Upper lobe of right lung (tissue), 1 donor: Measurements from ENCODE around the gene RMDN2. TPM values are rescaled to one million over a fixed set of nuclear protein-coding genes. Genes with fewer than 3 reads are reported as not detected.
"Not testable (repeated sequence)": the region's sequence is repeated elsewhere in the genome, so short reads cannot be mapped to it uniquely, and the experiment has no call there.

Experiments
- ATAC-seq: fragments of 200-7000 bp; cut with Tn5 transposase; one replicate; pipeline ENCODE4 v1.9.1; 2020; ENCODE audit warnings: mild to moderate bottlenecking, moderate library complexity
- DNase-seq: peaks from one replicate; pipeline ENCODE4 v3.0.0-alpha.2; 2020
- H3K27ac ChIP-seq: fragments of 200-600 bp; one replicate; pipeline ENCODE4 v1.8.0; 2022
- H3K27me3 ChIP-seq: fragments of 200-600 bp; one replicate; pipeline ENCODE4 v1.8.0; 2022; ENCODE audit warnings: mild to moderate bottlenecking
- H3K36me3 ChIP-seq: fragments of 200-600 bp; one replicate; pipeline ENCODE4 v1.8.0; 2022
- H3K4me1 ChIP-seq: fragments of 200-600 bp; one replicate; pipeline ENCODE4 v1.8.0; 2022
- H3K4me3 ChIP-seq: fragments of 200-600 bp; one replicate; pipeline ENCODE4 v1.8.0; 2022; ENCODE audit warnings: mild to moderate bottlenecking
- H3K9me3 ChIP-seq: fragments of 200-600 bp; one replicate; pipeline ENCODE4 v1.8.0; 2022
- intact Hi-C: fragments of 100-400 bp; cut with DNase I; formaldehyde crosslinking; loops from one replicate; pipeline ENCODE4 v1.11.0; 2022
- total RNA-seq: library from RNA; stranded (reverse); fragmentation: NEBNext Ultra II Directional; extraction: Animal tissue kit (Norgen Biotek cat#: 25700); gene quantifications from one replicate; pipeline ENCODE4 v1.2.1, GENCODE V29; 2021
- TF ChIP-seq, protein P1 (sequence below): fragments of 200-600 bp; IDR thresholded peaks from one replicate; pipeline ENCODE4 v1.8.0; 2022; ENCODE audit warnings: antibody characterized with exemption
- donor health status: DM: no; HTN: yes; CAD: no; lungs with severe emphysema.

The RMDN2 gene
- total RNA-seq, 1 donor from 2014 or later: 23.1 TPM

DNA sequence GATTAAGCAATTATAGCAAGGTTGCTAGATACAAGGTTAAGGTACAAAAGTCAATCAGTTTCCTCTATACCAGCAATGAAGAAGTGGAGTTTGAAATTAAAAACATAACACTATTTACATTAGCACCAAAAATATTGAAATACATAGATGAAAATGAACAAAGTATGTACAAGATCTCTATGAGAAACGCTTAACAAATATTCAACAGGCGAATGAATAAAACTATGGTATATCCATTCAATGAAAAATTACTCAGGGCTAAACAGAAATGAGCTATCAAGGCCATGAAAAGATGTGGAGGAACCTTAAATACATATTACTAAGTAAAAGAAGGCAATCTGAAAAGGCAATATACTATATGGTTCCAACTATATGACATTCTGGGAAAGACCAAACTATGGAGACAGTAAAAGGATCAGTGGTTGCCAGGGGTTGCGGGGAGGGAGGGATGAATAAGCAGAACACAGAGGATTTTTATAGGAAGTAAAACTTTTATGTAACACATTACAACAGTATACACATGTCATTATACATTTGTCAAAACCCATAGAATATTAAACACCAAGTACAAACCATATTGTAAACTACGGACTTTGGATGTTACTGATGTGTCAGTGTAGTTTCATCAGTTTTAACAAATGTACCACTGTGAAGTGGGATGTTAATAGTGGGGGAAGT, 62.1 kb downstream of the RMDN2 start:
- intact Hi-C loops: loop anchor here (10.0 kb wide), 1 partner anchor 288 kb away; no protein-coding TSS in a partner anchor
- DNase-seq: no peak
- H3K27me3 ChIP-seq: no peaks in the 10 kb centered on the region
- H3K9me3 ChIP-seq: no peaks in the 10 kb centered on the region
- ATAC-seq: no peak
- H3K27ac ChIP-seq: no peak overlapping the region
- H3K4me3 ChIP-seq: no peak overlapping the region
- TF ChIP-seq, protein P1, sequence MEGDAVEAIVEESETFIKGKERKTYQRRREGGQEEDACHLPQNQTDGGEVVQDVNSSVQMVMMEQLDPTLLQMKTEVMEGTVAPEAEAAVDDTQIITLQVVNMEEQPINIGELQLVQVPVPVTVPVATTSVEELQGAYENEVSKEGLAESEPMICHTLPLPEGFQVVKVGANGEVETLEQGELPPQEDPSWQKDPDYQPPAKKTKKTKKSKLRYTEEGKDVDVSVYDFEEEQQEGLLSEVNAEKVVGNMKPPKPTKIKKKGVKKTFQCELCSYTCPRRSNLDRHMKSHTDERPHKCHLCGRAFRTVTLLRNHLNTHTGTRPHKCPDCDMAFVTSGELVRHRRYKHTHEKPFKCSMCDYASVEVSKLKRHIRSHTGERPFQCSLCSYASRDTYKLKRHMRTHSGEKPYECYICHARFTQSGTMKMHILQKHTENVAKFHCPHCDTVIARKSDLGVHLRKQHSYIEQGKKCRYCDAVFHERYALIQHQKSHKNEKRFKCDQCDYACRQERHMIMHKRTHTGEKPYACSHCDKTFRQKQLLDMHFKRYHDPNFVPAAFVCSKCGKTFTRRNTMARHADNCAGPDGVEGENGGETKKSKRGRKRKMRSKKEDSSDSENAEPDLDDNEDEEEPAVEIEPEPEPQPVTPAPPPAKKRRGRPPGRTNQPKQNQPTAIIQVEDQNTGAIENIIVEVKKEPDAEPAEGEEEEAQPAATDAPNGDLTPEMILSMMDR: no peak
- peaks cover 3% of the 10 kb centered on the region for H3K4me1 ChIP-seq
- H3K36me3 ChIP-seq: no peaks in the 10 kb centered on the region

DNA sequence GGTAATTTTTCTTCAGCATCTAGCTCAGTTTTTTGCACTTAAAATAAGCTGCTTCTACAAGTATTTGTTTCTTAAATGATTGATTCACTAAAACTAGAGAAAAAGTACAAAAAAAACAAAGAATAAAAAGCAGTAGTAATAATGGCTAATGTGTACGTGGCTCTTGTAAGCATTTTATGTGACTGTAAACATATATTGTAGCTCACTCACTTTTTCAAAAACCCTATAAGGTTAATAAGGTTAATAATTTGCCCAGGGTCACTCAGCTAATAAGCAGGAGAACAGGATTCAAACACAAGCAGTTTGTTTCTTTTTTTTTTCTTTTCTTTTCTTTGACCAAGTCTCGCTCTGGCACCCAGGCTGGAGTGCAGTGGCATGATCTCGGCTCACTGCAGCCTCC, 67.5 kb downstream of the RMDN2 start:
- no peak overlapping the region for H3K4me3 ChIP-seq
- no peaks in the 10 kb centered on the region for H3K9me3 ChIP-seq
- H3K36me3 ChIP-seq: peaks cover 4% of the 10 kb centered on the region
- intact Hi-C loops: no loop called here
- TF ChIP-seq, protein P1: no peak
- H3K27ac ChIP-seq: no peak overlapping the region
- ATAC-seq: no peak
- H3K27me3 ChIP-seq: no peaks in the 10 kb centered on the region
- DNase-seq: no peak
- H3K4me1 ChIP-seq: no peaks in the 10 kb centered on the region

DNA sequence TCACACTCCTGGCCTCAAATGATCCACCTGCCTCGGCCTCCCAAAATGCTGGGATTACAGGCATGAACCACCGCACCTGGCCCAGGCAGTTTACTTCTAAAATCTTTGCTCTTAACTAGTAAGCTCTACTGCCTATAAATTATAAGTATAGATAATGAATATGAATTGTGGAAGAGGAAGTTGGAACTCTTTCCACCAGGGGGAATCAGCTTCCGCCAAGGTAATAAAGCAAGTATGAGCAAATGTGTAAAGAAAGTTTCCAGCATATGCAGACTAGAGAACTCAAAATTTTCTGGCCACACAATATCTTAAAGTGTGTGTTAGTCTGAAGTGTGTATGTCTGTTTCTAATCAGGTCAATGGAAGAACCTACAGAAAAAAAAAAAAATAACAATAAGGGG, 68.1 kb downstream of the RMDN2 start:
- Histone ChIP-seq H3K27me3 (no peaks in the 10 kb centered on the region), H3K4me3 (no peak overlapping the region), H3K36me3 (peaks cover 10% of the 10 kb centered on the region), H3K27ac (no peak overlapping the region), H3K4me1 (no peaks in the 10 kb centered on the region), H3K9me3 (no peaks in the 10 kb centered on the region)
- ATAC-seq: no peak
- intact Hi-C loops: no loop called here
- TF ChIP-seq, protein P1: no peak
- DNase-seq: no peak

DNA sequence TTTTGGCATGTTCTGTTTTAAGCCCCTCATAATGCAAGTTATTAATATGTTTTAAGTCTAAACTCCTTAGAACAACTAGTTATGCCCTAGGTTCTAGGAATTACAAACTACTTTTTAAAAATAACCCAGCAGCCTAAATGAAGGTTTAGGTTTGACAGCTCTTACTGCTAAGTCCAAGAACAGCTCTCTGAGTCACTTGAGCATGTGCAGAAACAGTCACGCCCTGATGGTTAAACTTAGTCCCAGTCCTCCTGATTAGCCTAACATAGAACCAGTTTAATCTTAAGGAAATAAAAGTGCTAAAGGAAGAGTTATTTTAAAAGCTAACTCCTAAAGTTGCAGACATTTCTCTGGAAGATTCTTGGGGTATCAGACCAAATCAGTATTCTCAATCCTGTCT, 72.5 kb downstream of the RMDN2 start:
- TF ChIP-seq, protein P1: no peak
- no peaks in the 10 kb centered on the region for H3K27me3 ChIP-seq
- H3K36me3 ChIP-seq: peaks cover 27% of the 10 kb centered on the region
- intact Hi-C loops: no loop called here
- H3K4me3 ChIP-seq: no peak overlapping the region
- no peak for DNase-seq
- no peaks in the 10 kb centered on the region for H3K9me3 ChIP-seq
- no peaks in the 10 kb centered on the region for H3K4me1 ChIP-seq
- H3K27ac ChIP-seq: no peak overlapping the region
- ATAC-seq: no peak

- H3K36me3 ChIP-seq: peaks cover 27% of the 10 kb centered on the region
- H3K4me1 ChIP-seq: no peaks in the 10 kb centered on the region
- no peak overlapping the region for H3K27ac ChIP-seq
- DNase-seq (no peak), ATAC-seq (no peak)
- TF ChIP-seq, protein P1: no peak
- intact Hi-C loops: no loop called here
- no peak overlapping the region for H3K4me3 ChIP-seq
- no peaks in the 10 kb centered on the region for H3K9me3 ChIP-seq
- no peaks in the 10 kb centered on the region for H3K27me3 ChIP-seq
Observed at GRCh38 chr2:38000485-38001222, 75.6 kb downstream of the RMDN2 start.

GRCh38 chr2:38010187-38010586, 85.1 kb downstream of the RMDN2 start:
- intact Hi-C loops, H3K4me3 ChIP-seq, DNase-seq, H3K36me3 ChIP-seq, ATAC-seq, H3K27me3 ChIP-seq, H3K4me1 ChIP-seq, H3K9me3 ChIP-seq, H3K27ac ChIP-seq: not testable (repeated sequence)
